IMR-90 (cell line): Measurements from ENCODE around the gene TNFRSF18. TPM values are rescaled to one million over a fixed set of nuclear protein-coding genes. Genes with fewer than 3 reads are reported as not detected.

Source experiments
- ATAC-seq: fragments of 200-7000 bp; cut with Tn5 transposase; 2 replicates; pipeline ENCODE4 v1.9.1; 2020; ENCODE audit warnings: low read depth, mild to moderate bottlenecking, moderate library complexity
- BruUV-seq: library from RNA; stranded (reverse); fragments of 400-500 nt; replicated peaks from 2 replicates; lab custom pipeline; 2021; lab: Mats Ljungman, UMichigan
- CTCF ChIA-PET: fragments of 300-600 bp; formaldehyde crosslinking; extraction: SDS; loops from one replicate; lab custom pipeline; 2021; ENCODE audit warnings: antibody characterized with exemption; lab: Yijun Ruan, JAX
- POLR2A ChIA-PET: fragments of 300-600 bp; sonication (Branson Sonifier 250); formaldehyde crosslinking; loops from one replicate; lab custom pipeline; 2022; ENCODE audit warnings: antibody characterized with exemption; ENCODE audit not compliant: unreplicated experiment; lab: Charles Lee
- DNase-seq: peaks from one replicate; pipeline ENCODE4 v3.0.0; 2013
- H2AFZ ChIP-seq: replicated peaks from 2 replicates; pipeline ENCODE3; 2013; ENCODE audit warnings: low read length, mild to moderate bottlenecking; ENCODE audit not compliant: poor library complexity
- H2AK5ac ChIP-seq: 2 replicates; pipeline ENCODE4 v1.6.1; 2013; ENCODE audit warnings: low read depth, low read length, inconsistent platforms
- H2AK9ac ChIP-seq: replicated peaks from 2 replicates; pipeline ENCODE3; 2013; ENCODE audit warnings: mild to moderate bottlenecking, low read depth, low read length, moderate library complexity; ENCODE audit not compliant: poor library complexity
- H2BK120ac ChIP-seq: 2 replicates; pipeline ENCODE4 v1.6.1; 2013; ENCODE audit warnings: low read depth, low read length, inconsistent platforms
- H2BK15ac ChIP-seq: 3 replicates; pipeline ENCODE4 v1.6.1; 2013; ENCODE audit warnings: low read depth, low read length, inconsistent platforms
- H2BK20ac ChIP-seq: 2 replicates; pipeline ENCODE4 v1.6.1; 2013; ENCODE audit warnings: low read depth, mild to moderate bottlenecking, inconsistent platforms, low read length, moderate library complexity
- H2BK5ac ChIP-seq: 2 replicates; pipeline ENCODE4 v1.6.1; 2013; ENCODE audit warnings: mild to moderate bottlenecking, low read depth, low read length, inconsistent platforms; ENCODE audit not compliant: poor library complexity, severe bottlenecking
- H3K14ac ChIP-seq: replicated peaks from 2 replicates; pipeline ENCODE4 v1.6.1; 2013; ENCODE audit warnings: low read depth, low read length, inconsistent platforms
- H3K18ac ChIP-seq: 2 replicates; pipeline ENCODE4 v1.6.1; 2013; ENCODE audit warnings: low read depth, low read length, control low read depth
- H3K23ac ChIP-seq: 2 replicates; pipeline ENCODE4 v1.6.1; 2013; ENCODE audit warnings: low read depth, low read length, inconsistent platforms
- H3K27ac ChIP-seq: 2 replicates; pipeline ENCODE4 v1.5.1; 2013; ENCODE audit warnings: mild to moderate bottlenecking, control low read depth, low read length; ENCODE audit not compliant: insufficient read depth
- H3K27me3 ChIP-seq: 2 replicates; pipeline ENCODE4 v1.6.1; 2013; ENCODE audit warnings: low read length; ENCODE audit not compliant: control insufficient read depth, insufficient read depth
- H3K36me3 ChIP-seq: 2 replicates; pipeline ENCODE4 v1.6.1; 2013; ENCODE audit warnings: low read length, mixed read lengths; ENCODE audit not compliant: control insufficient read depth, insufficient read depth
- H3K4ac ChIP-seq: 2 replicates; pipeline ENCODE4 v1.6.1; 2013; ENCODE audit warnings: low read depth, low read length, inconsistent platforms
- H3K4me1 ChIP-seq: 2 replicates; pipeline ENCODE4 v1.6.1; 2013; ENCODE audit warnings: low read length, mixed read lengths; ENCODE audit not compliant: control insufficient read depth, insufficient read depth
- H3K4me2 ChIP-seq: 2 replicates; pipeline ENCODE4 v1.6.1; 2013; ENCODE audit warnings: low read depth, mild to moderate bottlenecking, control low read depth, low read length, moderate library complexity
- H3K4me3 ChIP-seq: 2 replicates; pipeline ENCODE4 v1.5.1; 2013; ENCODE audit warnings: low read depth, mild to moderate bottlenecking, control low read depth, low read length, moderate library complexity; ENCODE audit not compliant: insufficient read depth
- H3K56ac ChIP-seq: 2 replicates; pipeline ENCODE4 v1.6.1; 2013; ENCODE audit warnings: low read length, inconsistent platforms; ENCODE audit not compliant: insufficient read depth; ENCODE audit errors: extremely low read depth
- H3K79me1 ChIP-seq, 2 experiments: 2 replicates each; pipeline ENCODE4 v1.6.1; 2013; ENCODE audit warnings: low read length in 2 of 2, inconsistent platforms in 1 of 2, low read depth in 1 of 2
- H3K9ac ChIP-seq: 2 replicates; pipeline ENCODE4 v1.6.1; 2013; ENCODE audit warnings: low read depth, low read length, control low read depth
- H3K9me1 ChIP-seq: 2 replicates; pipeline ENCODE4 v1.6.1; 2013; ENCODE audit warnings: low read length, inconsistent platforms; ENCODE audit not compliant: insufficient read depth
- H3K9me3 ChIP-seq: 2 replicates; pipeline ENCODE4 v1.6.1; 2013; ENCODE audit warnings: low read length; ENCODE audit not compliant: control insufficient read depth, insufficient read depth
- H4K20me1 ChIP-seq: 2 replicates; pipeline ENCODE4 v1.6.1; 2013; ENCODE audit warnings: low read length, inconsistent platforms; ENCODE audit not compliant: insufficient read depth
- H4K5ac ChIP-seq: 2 replicates; pipeline ENCODE4 v1.6.1; 2013; ENCODE audit warnings: mild to moderate bottlenecking, low read depth, low read length, control low read depth
- H4K8ac ChIP-seq, 2 experiments: 2 replicates each; pipeline ENCODE4 v1.6.1; 2013; ENCODE audit warnings: low read depth in 2 of 2, low read length in 2 of 2, control low read depth in 1 of 2, inconsistent platforms in 1 of 2
- H4K91ac ChIP-seq: 2 replicates; pipeline ENCODE4 v1.6.1; 2013; ENCODE audit warnings: low read depth, low read length, inconsistent platforms; ENCODE audit not compliant: insufficient read depth
- CEBPB ChIP-seq: IDR thresholded peaks from 2 replicates; pipeline ENCODE4 v1.6.1; 2012; ENCODE audit warnings: low read depth, low read length, improper control_type of control experiment
- CHD1 ChIP-seq: IDR thresholded peaks from 2 replicates; pipeline ENCODE4 v1.6.1; 2012; ENCODE audit warnings: low read depth, low read length, improper control_type of control experiment
- CTCF ChIP-seq: conservative IDR thresholded peaks from 2 replicates; pipeline ENCODE4 v1.5.1; 2012; ENCODE audit warnings: mild to moderate bottlenecking, low read depth, low read length, improper control_type of control experiment
- ELK1 ChIP-seq: fragments of 150-350 bp; IDR thresholded peaks from 2 replicates; pipeline ENCODE4 v1.6.1; 2016; ENCODE audit warnings: low read depth, mild to moderate bottlenecking, low read length, moderate library complexity, borderline replicate concordance
- FOS ChIP-seq: fragments of 150-350 bp; IDR thresholded peaks from 2 replicates; pipeline ENCODE4 v1.6.1; 2016; ENCODE audit warnings: low read depth, low read length
- MAZ ChIP-seq: IDR thresholded peaks from 2 replicates; pipeline ENCODE4 v1.6.1; 2012; ENCODE audit warnings: low read depth, mild to moderate bottlenecking, low read length, improper control_type of control experiment, moderate library complexity, borderline replicate concordance
- NFE2L2 ChIP-seq: fragments of 150-350 bp; IDR thresholded peaks from 2 replicates; pipeline ENCODE4 v1.6.1; 2016; ENCODE audit warnings: low read depth, mild to moderate bottlenecking, low read length
- POLR2A ChIP-seq: IDR thresholded peaks from 2 replicates; pipeline ENCODE4 v1.6.1; 2012; ENCODE audit warnings: mild to moderate bottlenecking, low read depth, low read length
- RAD21 ChIP-seq: IDR thresholded peaks from 2 replicates; pipeline ENCODE4 v1.6.1; 2012; ENCODE audit warnings: low read length, improper control_type of control experiment
- RCOR1 ChIP-seq: IDR thresholded peaks from 2 replicates; pipeline ENCODE4 v1.6.1; 2012; ENCODE audit warnings: mild to moderate bottlenecking, low read length, improper control_type of control experiment; ENCODE audit not compliant: insufficient replicate concordance
- SMC3 ChIP-seq: fragments of 150-350 bp; IDR thresholded peaks from 2 replicates; pipeline ENCODE4 v1.6.1; 2016; ENCODE audit warnings: low read depth, mild to moderate bottlenecking, antibody characterized with exemption, low read length, moderate library complexity
- USF2 ChIP-seq: fragments of 150-350 bp; IDR thresholded peaks from 2 replicates; pipeline ENCODE4 v1.6.1; 2017; ENCODE audit warnings: mild to moderate bottlenecking, antibody characterized with exemption, low read length, low read depth
- WGBS, 2 experiments: methylation state at CpG; one replicate each; pipeline versions ENCODE4 v1.1.5 to v1.1.7; 2013; ENCODE audit warnings: missing lambda C conversion rate in 2 of 2; ENCODE audit not compliant: insufficient read length in 1 of 2; ENCODE audit errors: extremely low coverage in 2 of 2; 5-methylcytosine and 5-hydroxymethylcytosine counted together
- dilution Hi-C: fragments of 300-500 bp; cut with HindIII; formaldehyde crosslinking; loops from one replicate; pipeline ENCODE4 v1.14.3; 2018; ENCODE audit warnings: low sequenced_read_pairs; ENCODE audit not compliant: unreplicated experiment
- in situ Hi-C: fragments of 300-500 bp; cut with MboI; formaldehyde crosslinking; loops from 3 replicates; pipeline ENCODE4 v1.14.3; 2019; ENCODE audit warnings: low sequenced_read_pairs, inconsistent platforms, mixed read lengths
- intact Hi-C: fragments of 100-400 bp; cut with micrococcal nuclease; formaldehyde crosslinking; loops from 2 replicates; pipeline ENCODE4 v1.10.0; 2022
- polyA plus RNA-seq, 3 experiments: library from polyadenylated mRNA; depleted of rRNA; stranded (reverse); fragments of >200 nt; gene quantifications; 2 replicates each; pipeline ENCODE4 v1.2.3, GENCODE V29; 2012; ENCODE audit warnings: low replicate concordance in 1 of 3
- total RNA-seq: library from RNA; depleted of rRNA; stranded (reverse); fragments of >200 nt; gene quantifications from 2 replicates; pipeline ENCODE4 v1.2.3, GENCODE V29; 2012

Gene TNFRSF18
- total and polyA plus RNA-seq, 2 of the 4 experiments (the other 2 are of a cell fraction), result 0.18 to 1.0 TPM

GRCh38 chr1:1232796-1233566 lies 26.6 kb upstream of the TNFRSF18 start:
- H3K4me1 ChIP-seq, result peaks cover 24% of the 10 kb centered on the region
- H2AK9ac ChIP-seq, result peak overlapping the region; percentile 95
- H4K91ac ChIP-seq, result peak overlapping the region; percentile 79; the same call in 1 of the 2 replicates
- dilution Hi-C loops, result no loop called here
- peak overlapping the region; percentile 83 for H2AFZ ChIP-seq
- ChIA-PET CTCF (no interaction called here), POLR2A (no interaction called here)
- TF ChIP-seq CHD1, result no peak
- TF ChIP-seq ELK1, result no peak
- TF ChIP-seq FOS, result no peak
- TF ChIP-seq MAZ, result no peak
- no peak for TF ChIP-seq RCOR1
- TF ChIP-seq USF2, result no peak
- TF ChIP-seq NFE2L2, result no peak
- TF ChIP-seq RAD21, result no peak
- TF ChIP-seq CEBPB, result no peak
- no peak for TF ChIP-seq SMC3
- no peak for TF ChIP-seq POLR2A
- TF ChIP-seq CTCF, result no peak
- no peak overlapping the region; the same call in 1 of the 2 replicates for H3K27ac ChIP-seq
- H2AK5ac ChIP-seq, result peak overlapping the region; percentile 99; the same call in 1 of the 2 replicates
- peaks cover 11% of the 10 kb centered on the region for H3K36me3 ChIP-seq
- H3K9me1 ChIP-seq, result peaks cover 6% of the 10 kb centered on the region
- H3K27me3 ChIP-seq, result no peaks in the 10 kb centered on the region
- no peak overlapping the region for H2BK20ac ChIP-seq
- in situ Hi-C loops, result no loop called here
- ATAC-seq, result no peak
- H4K8ac ChIP-seq, result peak overlapping the region; percentile 96 to 100; a peak in 3 of 4 replicates
- WGBS, 2 experiments, result 86% methylated on average over 58 of the region's 98 CpGs; no CpG with 5 or more reads in 1 of the 2 experiments
- no peak overlapping the region for H2BK5ac ChIP-seq
- no peak overlapping the region for H3K18ac ChIP-seq
- intact Hi-C loops, result loop anchor here (5.0 kb wide), 1 partner anchor 251 kb away; the partner anchor contains the start of gene PERM1
- H4K5ac ChIP-seq, result peak overlapping the region; percentile 91; the same call in 1 of the 2 replicates
- no peak for DNase-seq
- H3K9me3 ChIP-seq, result peaks cover 3% of the 10 kb centered on the region
- no peak overlapping the region for H2BK120ac ChIP-seq
- H3K9ac ChIP-seq, result no peak overlapping the region
- peak overlapping the region; percentile 42; the same call in 1 of the 2 replicates for H3K4me3 ChIP-seq
- H3K4ac ChIP-seq, result peak overlapping the region; percentile 74; the same call in 1 of the 2 replicates
- H3K56ac ChIP-seq, result no peak overlapping the region
- H3K23ac ChIP-seq, result no peak overlapping the region
- peaks cover 18% of the 10 kb centered on the region for H4K20me1 ChIP-seq
- H2BK15ac ChIP-seq, result no peak overlapping the region
- BruUV-seq, result no TSS peak
- H3K14ac ChIP-seq, result no peak overlapping the region
- peaks cover 12 to 64% of the 10 kb centered on the region in 2 experiments; a peak in 3 of 4 replicates for H3K79me1 ChIP-seq
- peak overlapping the region; percentile 71 for H3K4me2 ChIP-seq
